GM23338 (cell line): Measurements from ENCODE around the gene ALS2.

Experiments used
- JUNB ChIP-seq: IDR thresholded peaks from one replicate; pipeline ENCODE4 v1.6.1; 2016; ENCODE audit warnings: antibody characterized with exemption; ENCODE audit not compliant: unreplicated experiment
- POLR2AphosphoS5 ChIP-seq: IDR thresholded peaks from 2 replicates; pipeline ENCODE4 v1.6.1; 2016; ENCODE audit warnings: antibody characterized with exemption, low read depth
- TF ChIP-seq, protein P1 (sequence below), 2 experiments: fragments of 200-600 bp in 1 of 2; sonication (generic) in 1 of 2; conservative IDR thresholded peaks; 2 replicates each; pipeline versions ENCODE4 v1.5.1 to v1.6.1; 2016 to 2017; ENCODE audit warnings: antibody characterized with exemption in 2 of 2, low read depth in 2 of 2, mild to moderate bottlenecking in 2 of 2, moderate library complexity in 1 of 2

DNA sequence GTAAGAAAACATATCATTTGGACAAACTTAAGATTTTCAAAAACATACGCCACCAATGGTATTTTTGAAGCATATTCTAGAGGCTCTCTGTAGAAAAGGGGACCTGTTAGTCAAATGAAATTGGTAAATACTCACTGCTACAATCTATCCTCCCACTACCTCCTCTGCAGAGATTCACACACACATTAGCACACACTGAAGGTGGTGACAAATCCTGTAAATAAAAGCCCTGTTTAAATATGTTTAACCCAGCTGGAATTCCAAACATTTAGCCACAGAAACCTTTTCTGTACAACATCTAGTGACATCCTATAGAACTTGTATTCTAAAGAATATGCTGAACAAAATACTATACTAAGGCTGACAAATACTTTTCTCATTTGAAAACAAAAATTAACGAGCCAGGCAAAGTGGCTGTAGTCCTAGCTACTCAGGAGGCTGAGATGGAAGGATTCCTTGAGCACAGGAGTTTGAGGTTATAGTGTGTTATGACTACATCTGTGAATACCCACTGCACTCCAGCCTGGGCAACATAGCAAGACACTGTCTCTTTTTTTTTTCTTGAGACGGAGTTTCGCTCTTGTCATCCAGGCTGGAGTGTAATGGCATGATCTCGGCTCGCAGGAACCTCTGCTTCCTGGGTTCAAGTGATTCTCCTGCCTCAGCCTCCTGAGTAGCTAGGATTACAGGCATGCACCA lies 25.9 kb downstream of the ALS2 start:
- TF ChIP-seq, protein P1, sequence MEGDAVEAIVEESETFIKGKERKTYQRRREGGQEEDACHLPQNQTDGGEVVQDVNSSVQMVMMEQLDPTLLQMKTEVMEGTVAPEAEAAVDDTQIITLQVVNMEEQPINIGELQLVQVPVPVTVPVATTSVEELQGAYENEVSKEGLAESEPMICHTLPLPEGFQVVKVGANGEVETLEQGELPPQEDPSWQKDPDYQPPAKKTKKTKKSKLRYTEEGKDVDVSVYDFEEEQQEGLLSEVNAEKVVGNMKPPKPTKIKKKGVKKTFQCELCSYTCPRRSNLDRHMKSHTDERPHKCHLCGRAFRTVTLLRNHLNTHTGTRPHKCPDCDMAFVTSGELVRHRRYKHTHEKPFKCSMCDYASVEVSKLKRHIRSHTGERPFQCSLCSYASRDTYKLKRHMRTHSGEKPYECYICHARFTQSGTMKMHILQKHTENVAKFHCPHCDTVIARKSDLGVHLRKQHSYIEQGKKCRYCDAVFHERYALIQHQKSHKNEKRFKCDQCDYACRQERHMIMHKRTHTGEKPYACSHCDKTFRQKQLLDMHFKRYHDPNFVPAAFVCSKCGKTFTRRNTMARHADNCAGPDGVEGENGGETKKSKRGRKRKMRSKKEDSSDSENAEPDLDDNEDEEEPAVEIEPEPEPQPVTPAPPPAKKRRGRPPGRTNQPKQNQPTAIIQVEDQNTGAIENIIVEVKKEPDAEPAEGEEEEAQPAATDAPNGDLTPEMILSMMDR (conservative IDR thresholded peaks at IDR 0.05; ENCODE audit: low read depth in 2 of 2): no peak
- TF ChIP-seq JUNB: no peak
- no peak for TF ChIP-seq POLR2AphosphoS5
